Glutamatergic neuron (in vitro differentiated cells): ENCODE measurements around the gene BABAM2. TPM values are rescaled to one million over a fixed set of nuclear protein-coding genes. Genes with fewer than 3 reads are reported as not detected.

Source experiments
- DNase-seq: peaks from one replicate; pipeline ENCODE4 v3.0.0; 2022
- H3K27ac Mint-ChIP-seq: one replicate; pipeline ENCODE4 v1.8.0; 2020; ENCODE audit warnings: mild to moderate bottlenecking, mixed read lengths, inconsistent platforms; ENCODE audit not compliant: unreplicated experiment
- H3K27me3 Mint-ChIP-seq: one replicate; pipeline ENCODE4 v1.8.0; 2020; ENCODE audit warnings: mild to moderate bottlenecking, moderate library complexity, mixed read lengths, inconsistent platforms; ENCODE audit not compliant: unreplicated experiment
- H3K36me3 Mint-ChIP-seq: one replicate; pipeline ENCODE4 v1.8.0; 2020; ENCODE audit warnings: mild to moderate bottlenecking, mixed read lengths, inconsistent platforms; ENCODE audit not compliant: unreplicated experiment
- H3K4me1 Mint-ChIP-seq: one replicate; pipeline ENCODE4 v1.8.0; 2020; ENCODE audit warnings: mild to moderate bottlenecking, low read depth, mixed read lengths, inconsistent platforms; ENCODE audit not compliant: unreplicated experiment
- H3K4me3 Mint-ChIP-seq: one replicate; pipeline ENCODE4 v1.8.0; 2020; ENCODE audit warnings: mild to moderate bottlenecking, mixed read lengths, inconsistent platforms; ENCODE audit not compliant: unreplicated experiment
- H3K9me3 Mint-ChIP-seq: one replicate; pipeline ENCODE4 v1.8.0; 2020; ENCODE audit warnings: mild to moderate bottlenecking, moderate library complexity, mixed read lengths, inconsistent platforms; ENCODE audit not compliant: unreplicated experiment
- total RNA-seq: library from RNA; stranded (reverse); fragmentation: NEBNext Ultra II Directional; extraction: Animal tissue kit (Norgen Biotek cat#: 25700); gene quantifications from one replicate; pipeline ENCODE4 v1.2.1, GENCODE V29; 2021; ENCODE audit not compliant: unreplicated experiment
- TF ChIP-seq, protein P1 (sequence below): fragments of 200-600 bp; sonication (generic); IDR thresholded peaks from one replicate; pipeline ENCODE4 v1.5.0; 2021; ENCODE audit not compliant: partially characterized antibody, unreplicated experiment

Gene BABAM2
- total RNA-seq, 1 donor from 2014 or later, result 29.9 TPM

- Mint-ChIP-seq H3K9me3 (no peaks in the 10 kb centered on the region), H3K4me1 (no peaks in the 10 kb centered on the region), H3K27me3 (no peaks in the 10 kb centered on the region), H3K36me3 (no peaks in the 10 kb centered on the region), H3K4me3 (no peak overlapping the region), H3K27ac (no peak overlapping the region)
- TF ChIP-seq, protein P1, sequence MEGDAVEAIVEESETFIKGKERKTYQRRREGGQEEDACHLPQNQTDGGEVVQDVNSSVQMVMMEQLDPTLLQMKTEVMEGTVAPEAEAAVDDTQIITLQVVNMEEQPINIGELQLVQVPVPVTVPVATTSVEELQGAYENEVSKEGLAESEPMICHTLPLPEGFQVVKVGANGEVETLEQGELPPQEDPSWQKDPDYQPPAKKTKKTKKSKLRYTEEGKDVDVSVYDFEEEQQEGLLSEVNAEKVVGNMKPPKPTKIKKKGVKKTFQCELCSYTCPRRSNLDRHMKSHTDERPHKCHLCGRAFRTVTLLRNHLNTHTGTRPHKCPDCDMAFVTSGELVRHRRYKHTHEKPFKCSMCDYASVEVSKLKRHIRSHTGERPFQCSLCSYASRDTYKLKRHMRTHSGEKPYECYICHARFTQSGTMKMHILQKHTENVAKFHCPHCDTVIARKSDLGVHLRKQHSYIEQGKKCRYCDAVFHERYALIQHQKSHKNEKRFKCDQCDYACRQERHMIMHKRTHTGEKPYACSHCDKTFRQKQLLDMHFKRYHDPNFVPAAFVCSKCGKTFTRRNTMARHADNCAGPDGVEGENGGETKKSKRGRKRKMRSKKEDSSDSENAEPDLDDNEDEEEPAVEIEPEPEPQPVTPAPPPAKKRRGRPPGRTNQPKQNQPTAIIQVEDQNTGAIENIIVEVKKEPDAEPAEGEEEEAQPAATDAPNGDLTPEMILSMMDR, result no peak
- no peak for DNase-seq
Measured at GRCh38 chr2:27990030-27990590, 99.6 kb downstream of the BABAM2 start.

DNA sequence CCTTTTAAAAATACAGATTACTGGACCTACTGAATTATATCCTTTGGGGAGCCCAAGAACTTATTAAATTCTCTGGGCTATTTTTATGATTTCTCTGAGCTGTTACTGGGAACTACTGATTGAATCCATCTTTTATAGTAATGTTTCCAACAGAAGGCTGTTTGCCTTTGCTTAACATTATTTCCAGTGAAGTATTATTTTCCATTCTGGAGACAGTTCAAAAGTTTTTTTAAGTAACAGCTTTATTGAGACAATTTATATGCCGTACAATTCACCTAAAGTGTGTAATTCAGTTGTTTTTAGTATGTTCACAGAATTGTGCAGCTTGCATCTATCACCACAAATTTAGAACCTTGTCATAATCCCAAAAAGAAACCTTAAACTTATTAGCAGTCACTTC, 100.6 kb downstream of the BABAM2 start:
- no peaks in the 10 kb centered on the region for H3K4me1 Mint-ChIP-seq
- H3K9me3 Mint-ChIP-seq, result no peaks in the 10 kb centered on the region
- TF ChIP-seq, protein P1, result no peak
- H3K27me3 Mint-ChIP-seq, result no peaks in the 10 kb centered on the region
- no peak overlapping the region for H3K27ac Mint-ChIP-seq
- no peak overlapping the region for H3K4me3 Mint-ChIP-seq
- no peak for DNase-seq
- no peaks in the 10 kb centered on the region for H3K36me3 Mint-ChIP-seq

- no peak overlapping the region for H3K4me3 Mint-ChIP-seq
Measured at GRCh38 chr2:27992787-27993401, 102.4 kb downstream of the BABAM2 start.

DNA sequence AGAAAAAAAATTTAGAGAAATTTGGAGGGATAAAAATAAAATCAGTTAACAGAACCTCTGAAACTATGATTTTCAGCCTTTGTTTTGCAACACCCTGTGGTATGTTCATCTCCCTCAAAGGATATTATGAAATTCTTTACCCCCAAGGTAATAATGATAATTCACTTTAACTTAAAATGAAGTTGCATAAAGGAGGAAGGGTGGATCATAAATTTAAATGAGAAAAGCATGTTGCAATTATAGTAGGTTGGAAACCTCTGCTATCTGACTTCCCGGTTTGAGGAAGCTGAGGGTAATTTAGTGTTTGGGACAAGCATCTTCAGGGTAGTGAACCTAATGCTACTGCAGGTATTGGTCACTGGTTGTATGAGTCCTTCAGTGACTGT, 102.9 kb downstream of the BABAM2 start:
- Mint-ChIP-seq H3K27ac (no peak overlapping the region), H3K9me3 (no peaks in the 10 kb centered on the region), H3K4me1 (peaks cover 5% of the 10 kb centered on the region), H3K27me3 (no peaks in the 10 kb centered on the region), H3K36me3 (no peaks in the 10 kb centered on the region), H3K4me3 (no peak overlapping the region)
- no peak for DNase-seq
- TF ChIP-seq, protein P1, result no peak

More at GRCh38 chr2:27992787-27993401, 102.4 kb downstream of the BABAM2 start:
- no peak for DNase-seq
- Mint-ChIP-seq H3K9me3 (no peaks in the 10 kb centered on the region), H3K36me3 (no peaks in the 10 kb centered on the region), H3K27ac (no peak overlapping the region), H3K4me1 (peaks cover 5% of the 10 kb centered on the region), H3K27me3 (no peaks in the 10 kb centered on the region)
- TF ChIP-seq, protein P1, result no peak

DNA sequence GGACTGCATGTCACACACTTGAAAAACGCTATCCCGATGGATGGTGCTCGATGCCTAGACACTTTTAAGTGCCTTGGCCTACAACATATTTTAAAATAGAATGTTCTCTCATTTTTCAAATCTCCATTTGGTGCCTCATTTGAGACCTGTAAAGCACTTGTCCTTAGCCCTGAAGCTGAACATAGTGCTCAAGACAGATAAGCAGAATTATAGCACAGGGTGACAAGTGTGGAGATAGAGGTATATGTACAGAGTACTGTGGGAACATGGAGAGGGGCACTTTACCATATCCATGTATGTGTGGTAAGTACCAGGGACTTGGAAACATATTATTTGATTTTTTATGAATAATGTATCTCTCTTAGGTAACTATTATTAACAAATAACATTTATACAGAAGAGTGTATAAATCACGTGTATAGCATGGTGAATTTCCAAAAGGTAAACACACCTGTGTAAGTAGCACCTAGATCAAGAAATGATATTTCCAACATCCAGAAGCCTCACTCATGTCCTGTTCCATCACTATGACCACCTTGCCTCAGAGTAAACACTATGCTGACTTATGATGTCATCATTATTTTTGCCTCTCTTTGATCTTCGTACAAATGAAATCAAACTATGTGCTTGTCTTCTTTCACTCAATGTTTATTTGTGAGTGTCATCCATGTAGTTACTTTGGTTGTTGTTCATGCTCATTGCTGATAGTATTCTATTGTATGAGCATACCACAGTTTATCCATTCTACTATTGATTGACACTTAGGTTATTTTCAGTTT, 103.6 kb downstream of the BABAM2 start:
- no peak for DNase-seq
- Mint-ChIP-seq H3K4me3 (no peak overlapping the region), H3K9me3 (no peaks in the 10 kb centered on the region), H3K27ac (no peak overlapping the region), H3K36me3 (no peaks in the 10 kb centered on the region), H3K27me3 (no peaks in the 10 kb centered on the region), H3K4me1 (peaks cover 5% of the 10 kb centered on the region)
- TF ChIP-seq, protein P1, result no peak
